ENCODE results near the gene PIK3R3.

The PIK3R3 gene

DNA sequence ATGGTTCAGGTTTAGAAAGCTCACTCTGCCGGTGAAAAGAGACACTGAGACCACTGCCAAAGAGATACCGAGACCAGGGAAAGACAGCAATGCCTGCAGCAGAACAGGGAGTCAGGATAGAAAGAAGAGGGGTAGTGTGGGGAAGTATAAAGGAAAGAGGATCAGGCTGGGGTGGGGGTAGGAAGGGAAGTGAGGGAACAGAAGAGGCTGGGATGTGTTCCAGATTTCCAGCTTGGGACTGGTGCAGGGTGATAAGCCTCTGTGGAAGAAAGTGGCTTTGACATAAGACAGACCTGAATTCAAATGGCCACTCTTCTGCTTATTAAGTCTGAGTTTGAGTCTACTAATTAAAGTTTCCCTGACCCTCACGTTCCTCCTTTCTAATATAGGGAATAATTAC, 105.9 kb downstream of the PIK3R3 start:
- no peak for DNase-seq (ENCODE audit: low read depth in 2 of 2)

DNA sequence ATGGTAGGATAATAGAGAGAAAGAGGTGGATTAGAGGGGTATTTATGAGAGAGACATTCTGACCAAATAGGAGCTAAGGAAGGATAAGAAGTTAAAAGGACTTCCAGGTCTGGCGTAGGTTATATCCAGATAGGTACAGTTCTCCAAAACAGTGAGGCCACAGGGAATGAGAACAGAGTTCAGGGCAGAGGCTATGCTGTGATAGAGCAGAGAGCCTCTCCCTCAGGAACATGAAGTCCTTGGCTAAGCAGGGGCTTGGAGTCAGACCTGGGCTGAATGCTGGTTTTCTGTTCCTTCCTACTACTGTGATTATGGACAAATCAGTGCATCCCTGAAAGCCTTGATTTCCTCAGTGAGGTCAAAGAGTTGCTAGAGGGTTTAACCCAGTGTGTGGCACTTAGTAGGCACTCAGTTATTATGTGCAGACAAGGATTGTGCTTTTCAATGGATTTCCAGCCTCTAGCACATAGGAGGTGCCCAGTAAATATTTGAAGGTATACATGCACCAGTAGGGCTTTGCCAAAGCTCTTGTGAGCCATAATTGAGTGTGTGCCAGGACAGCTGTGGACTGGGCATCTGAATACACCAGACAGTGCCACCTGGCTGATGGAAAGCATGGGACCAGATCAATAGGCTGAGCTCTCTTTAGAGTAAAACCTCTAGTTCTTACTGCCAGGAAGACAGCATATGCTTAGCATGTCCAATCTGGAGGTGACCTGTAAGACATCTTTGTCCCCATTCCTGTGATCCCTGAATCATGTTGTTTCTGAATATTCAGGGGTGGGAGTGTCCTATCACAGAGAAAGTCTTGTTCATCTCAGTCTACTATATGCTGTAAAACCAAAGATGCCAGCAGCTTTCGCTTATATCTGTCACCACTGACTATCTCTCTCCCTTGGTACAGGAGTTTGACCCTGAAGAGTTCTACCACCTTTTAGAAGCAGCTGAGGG, 111.1 kb downstream of the PIK3R3 start:
- DNase-seq (ENCODE audit: low read depth in 2 of 2), result no peak

DNA sequence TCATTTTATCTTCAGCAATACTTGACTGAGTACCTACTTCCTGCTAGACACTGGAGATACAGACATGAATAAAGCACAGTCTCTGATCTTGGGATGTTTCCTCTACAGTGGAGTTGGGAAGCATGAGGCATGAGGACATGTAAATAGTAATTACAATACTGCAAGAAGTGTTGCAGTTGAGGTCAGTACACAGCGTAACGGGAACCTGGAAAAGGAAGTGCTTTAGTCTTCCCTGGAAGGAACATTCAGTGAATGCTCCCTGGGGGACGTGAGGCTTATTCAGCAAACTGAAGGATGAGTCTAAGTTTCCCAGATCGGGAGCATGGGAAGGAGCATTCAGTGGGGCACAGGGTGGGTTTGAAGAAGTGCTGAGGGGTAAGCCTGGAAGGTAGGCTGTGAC, 112.4 kb downstream of the PIK3R3 start:
- DNase-seq (ENCODE audit: low read depth in 2 of 2), result no peak

DNA sequence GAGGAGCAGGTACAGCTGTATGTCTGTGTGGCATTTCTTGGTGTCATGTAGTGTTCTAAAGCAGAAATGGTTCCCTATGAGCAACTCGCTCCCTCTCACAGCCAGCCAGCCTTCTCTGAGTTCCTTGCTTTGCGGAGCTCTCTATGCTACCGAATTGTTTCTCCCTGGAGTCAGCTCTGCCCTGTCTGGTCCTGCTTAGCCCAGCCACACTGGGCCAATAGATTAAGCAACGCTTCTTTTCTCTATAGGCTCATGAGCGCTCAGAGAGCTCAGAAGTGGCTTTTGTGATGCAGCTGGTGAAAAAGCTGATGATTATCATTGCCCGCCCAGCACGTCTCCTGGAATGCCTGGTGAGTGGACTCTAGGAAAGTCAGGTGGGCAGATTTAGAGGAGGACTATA, 113.1 kb downstream of the PIK3R3 start:
- DNase-seq (ENCODE audit: low read depth in 2 of 2), result no peak

DNA sequence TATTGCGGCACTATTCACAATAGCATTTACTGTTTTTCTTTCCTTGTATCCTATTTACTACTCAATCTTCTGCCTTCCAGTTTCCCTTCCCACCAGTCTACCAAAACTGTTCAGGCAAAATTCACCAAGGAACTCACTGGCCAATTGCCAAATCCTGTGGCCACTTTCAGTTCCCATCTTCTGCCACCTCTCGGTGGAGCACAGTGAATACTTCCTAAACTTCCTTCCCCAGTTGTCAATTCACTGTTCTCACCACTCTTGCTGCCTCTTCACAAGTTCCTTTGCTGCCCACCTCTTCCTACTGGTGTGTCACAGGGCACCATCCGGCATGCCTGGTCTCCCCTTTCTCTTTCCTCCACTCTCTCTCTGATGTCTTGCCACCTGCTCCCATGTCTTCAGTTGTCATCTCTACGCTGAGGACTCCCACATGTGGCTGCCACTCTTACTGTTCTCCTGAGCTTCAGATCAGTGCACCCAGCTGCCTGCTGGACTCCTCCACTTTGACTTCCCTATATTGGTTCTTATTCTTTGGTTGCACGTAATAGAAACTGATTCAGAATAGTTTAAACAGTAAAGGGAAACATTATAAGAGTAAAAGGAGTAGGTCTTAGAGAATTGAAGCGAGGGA, 114.4 kb downstream of the PIK3R3 start:
- DNase-seq (ENCODE audit: low read depth in 2 of 2), result no peak

DNA sequence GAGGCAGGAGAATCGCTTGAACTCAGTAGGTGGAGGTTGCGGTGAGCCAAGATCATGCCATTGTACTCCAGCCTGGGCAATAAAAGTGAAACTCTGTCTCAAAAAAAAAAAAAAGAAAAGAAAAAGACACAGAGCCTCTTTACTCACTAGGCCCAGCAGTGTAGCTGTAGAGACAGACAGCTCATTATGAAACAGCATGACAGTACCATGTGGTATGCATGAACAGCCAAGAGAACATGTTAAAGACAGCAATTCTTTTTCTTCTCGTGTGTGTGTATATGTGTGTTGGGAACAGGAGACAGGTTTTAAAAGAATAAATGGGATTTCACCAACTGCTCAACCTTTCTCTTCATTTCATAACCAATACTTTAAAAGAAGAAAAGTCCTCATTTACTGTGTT, 118.8 kb downstream of the PIK3R3 start:
- DNase-seq (ENCODE audit: low read depth in 2 of 2), result no peak

DNA sequence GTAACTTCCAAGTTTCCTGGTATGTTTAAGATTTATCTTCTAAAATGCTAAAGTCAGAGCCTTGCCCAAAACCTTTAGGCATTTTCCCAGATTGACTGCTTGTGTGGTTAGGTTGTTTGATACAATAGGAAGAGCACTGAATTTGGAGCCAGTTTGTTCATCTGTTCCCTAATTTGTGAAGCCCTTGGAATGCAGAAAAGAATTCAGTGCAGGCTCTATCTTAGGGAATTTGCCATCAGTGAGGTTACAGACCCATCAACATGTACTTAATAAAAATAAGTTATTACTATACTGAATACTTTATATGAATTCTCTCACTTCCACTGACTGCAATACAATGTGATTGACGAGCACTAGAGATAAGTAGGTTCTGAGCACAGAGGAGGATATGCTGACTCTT, 120.2 kb downstream of the PIK3R3 start:
- peak; percentile 26 to 33 for DNase-seq (ENCODE audit: low read depth in 2 of 2)

DNA sequence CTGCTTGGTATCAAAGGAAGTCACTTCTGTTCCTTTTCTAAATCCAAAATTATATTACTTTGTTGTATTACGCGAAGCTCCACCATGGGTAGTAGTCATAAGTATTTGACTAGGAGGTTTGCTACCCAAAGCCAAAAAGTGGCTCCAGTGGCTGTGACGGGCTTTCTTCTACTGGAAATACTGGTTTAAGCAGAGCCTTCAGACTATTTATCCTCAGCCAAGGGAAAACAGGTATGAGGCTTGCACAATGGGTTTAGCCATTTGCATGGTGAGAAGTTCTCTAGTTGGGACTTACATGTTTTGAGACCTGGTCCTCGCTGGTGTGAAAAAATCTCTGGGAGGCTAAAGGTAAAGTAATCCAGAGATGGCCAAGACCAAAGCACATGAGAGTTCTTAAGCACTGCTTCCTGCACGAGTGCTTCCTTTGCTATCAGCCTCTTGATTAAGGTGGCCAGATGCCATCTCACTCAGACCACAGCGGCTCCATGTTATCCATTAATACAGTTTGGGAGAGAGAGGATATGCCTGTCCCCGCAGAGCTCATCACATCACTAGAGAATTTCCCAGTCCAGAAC, 121.2 kb downstream of the PIK3R3 start:
- DNase-seq (ENCODE audit: low read depth in 2 of 2), result no peak

DNA sequence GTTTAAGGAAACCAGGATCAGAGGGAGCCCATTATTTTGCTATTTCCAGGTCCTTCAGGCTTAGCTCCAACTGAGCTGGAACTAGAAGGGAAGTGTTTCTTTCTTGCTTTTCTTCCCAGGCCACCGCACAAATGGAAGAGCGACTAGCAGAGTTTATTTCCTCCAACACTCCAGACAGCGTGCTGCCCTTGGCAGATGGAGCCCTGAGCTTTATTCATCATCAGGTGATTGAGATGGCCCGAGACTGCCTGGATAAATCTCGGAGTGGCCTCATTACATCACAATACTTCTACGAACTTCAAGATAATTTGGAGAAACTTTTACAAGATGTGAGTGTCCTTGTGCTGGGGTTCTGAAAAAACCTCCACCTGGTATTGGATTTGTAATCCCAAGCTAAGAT, 121.8 kb downstream of the PIK3R3 start:
- DNase-seq (ENCODE audit: low read depth in 2 of 2), result no peak

DNA sequence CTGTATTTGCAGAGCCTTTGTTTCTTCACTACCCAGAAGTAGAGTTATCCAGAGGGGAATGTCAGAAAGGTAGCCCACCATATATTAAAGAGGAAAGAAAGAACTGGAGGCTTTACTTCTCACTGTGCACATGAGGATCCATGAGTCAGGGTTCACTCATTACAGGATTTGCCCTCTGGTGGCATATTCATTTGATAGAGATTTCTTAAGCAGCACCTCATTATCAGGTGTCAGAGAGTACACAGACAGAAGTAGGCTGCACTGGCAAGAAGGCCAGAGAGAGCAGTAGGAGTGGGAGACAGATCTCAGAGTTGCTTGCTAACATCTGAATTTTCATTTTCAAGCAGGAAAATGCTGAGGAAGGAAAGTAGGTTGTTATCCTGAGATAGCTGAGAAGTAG, 123.8 kb downstream of the PIK3R3 start:
- DNase-seq (ENCODE audit: low read depth in 2 of 2), result no peak

DNA sequence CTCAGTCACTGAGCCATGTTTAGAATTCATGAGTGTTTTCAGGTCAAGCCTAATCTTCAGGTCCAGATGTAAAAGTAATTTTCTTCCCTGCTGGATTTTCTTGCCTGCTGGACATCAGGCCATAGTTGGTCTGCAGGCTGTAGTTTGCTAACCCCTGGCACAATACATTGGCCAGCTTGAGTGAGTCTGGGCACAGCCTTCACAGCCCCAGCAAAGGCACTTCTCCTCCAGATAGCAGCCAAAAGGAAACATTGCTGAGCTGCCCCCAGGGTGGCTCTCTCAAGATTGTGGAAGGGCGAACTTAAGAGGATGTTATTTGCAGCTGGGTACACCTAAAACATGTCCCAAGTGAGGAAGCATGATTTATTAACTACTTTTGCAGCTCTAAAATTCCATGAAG, 126.8 kb downstream of the PIK3R3 start:
- no peak for DNase-seq (ENCODE audit: low read depth in 2 of 2)

DNA sequence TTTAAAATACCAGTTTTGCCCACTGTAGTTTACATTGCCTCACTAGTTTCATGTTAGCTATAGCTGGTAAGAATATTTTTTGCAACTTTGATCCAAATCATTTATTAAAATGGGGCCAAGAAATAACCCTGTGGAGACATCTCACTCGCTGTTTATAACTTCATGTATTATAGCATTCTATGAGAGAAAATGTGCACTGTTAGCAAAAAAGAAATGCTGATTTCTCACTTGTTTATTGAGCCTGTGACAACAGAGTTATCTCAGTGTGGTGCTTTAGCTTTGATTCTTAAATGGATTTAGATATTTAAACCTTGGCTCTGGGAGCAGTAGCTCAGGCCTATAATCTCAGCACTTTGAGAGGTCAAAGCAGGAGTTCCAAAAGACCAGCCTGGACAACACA, 127.9 kb downstream of the PIK3R3 start:
- DNase-seq (ENCODE audit: low read depth in 2 of 2), result no peak

DNA sequence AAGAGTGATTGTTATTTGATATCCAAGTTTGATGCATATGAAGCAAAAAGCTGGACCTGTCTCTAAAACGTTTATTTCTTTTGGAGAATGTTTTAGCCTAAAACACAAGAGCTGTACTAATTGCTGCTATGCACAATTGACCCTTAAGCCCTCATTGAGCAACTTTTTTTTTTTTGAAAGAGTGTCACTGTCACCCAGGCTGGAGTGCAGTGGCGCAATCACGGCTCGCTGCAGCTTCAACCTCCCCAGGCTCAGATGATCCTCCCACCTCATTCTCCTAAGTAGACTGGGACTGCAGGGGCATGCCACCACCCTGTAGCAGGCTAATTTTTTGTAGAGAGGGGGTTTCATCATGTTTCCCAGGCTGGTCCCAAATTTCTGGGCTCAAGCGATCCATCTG, 129.1 kb downstream of the PIK3R3 start:
- no peak for DNase-seq (ENCODE audit: low read depth in 2 of 2)

DNA sequence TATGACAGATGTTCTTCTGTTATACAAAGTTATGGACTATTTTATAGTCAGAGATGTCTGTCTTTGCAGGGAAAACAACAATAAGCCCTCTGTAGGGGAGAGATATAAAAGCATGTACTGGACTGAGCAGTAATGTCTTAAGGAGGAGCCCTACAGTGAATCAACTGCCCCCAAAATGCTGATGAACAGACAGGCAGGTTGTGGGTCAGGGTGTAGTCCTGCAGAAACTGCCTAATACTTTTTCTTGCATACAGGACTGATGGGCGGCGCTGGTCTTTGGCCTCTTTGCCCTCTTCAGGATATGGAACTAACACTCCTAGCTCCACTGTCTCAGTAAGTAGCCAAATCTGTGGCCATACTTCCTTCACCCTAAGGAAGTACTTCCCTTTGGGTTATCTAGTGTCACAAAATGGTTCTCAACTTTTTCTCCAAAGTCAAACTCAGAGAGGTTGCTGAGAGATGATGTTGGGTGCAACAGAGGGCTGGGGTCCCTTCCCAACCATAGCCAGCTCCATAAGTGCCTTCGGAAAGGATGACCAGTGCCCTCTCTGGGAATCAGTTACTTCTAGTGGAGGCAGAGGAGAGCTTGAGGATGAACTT, 129.8 kb downstream of the PIK3R3 start:
- no peak for DNase-seq (ENCODE audit: low read depth in 2 of 2)

DNA sequence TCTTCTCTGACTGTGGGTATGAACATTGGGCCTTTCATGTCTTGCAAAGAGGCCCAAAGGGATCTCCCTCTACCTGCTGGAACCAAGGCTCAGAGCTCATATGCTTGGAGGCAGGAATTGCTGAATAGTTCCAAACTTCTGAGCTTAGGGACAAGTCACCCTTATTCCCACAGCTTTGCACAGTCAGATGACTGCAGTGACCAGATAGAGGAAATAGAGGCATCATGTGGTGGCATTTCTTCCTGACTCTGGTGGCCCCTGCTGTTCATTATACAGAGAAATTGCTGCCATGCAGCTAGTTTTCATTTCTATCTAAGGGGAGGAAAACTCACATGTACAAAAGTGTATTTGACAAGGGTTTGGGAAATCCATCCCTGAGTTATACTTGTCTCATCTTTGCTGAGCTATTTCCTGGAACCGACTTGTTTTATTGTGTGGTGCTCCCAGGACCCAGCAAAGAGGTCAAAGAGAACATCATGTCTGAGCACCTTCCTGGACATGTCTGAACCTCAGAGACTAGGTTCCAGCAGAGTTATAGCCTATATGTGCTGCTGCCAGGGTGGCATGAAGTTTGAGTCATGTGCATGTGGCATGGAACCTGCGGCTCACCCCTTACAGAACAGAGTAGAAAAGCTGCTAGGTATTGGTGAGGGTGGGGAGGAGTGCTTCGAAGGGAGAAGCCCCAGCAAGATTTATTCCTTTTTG, 131.2 kb downstream of the PIK3R3 start:
- DNase-seq (ENCODE audit: low read depth in 2 of 2), result no peak

DNA sequence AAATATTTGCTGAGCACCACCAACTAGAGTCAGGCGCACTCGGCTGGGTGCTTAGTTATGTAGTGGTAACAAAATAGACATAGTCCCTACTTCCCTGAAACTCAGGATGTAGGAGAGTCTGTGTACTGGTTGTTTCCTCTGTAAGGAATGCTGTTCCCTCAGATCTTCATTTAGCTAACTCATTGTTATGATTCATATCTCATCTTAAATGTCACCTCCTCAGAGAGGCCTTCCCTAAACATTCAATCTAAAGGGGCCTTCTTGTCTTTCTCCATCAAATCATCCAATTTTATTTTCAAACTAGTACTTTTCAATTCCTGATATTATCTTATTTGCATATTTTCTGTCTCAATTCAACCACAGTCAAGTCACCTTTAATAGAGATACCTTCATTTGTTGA, 132.9 kb downstream of the PIK3R3 start:
- no peak for DNase-seq (ENCODE audit: low read depth in 2 of 2)

DNA sequence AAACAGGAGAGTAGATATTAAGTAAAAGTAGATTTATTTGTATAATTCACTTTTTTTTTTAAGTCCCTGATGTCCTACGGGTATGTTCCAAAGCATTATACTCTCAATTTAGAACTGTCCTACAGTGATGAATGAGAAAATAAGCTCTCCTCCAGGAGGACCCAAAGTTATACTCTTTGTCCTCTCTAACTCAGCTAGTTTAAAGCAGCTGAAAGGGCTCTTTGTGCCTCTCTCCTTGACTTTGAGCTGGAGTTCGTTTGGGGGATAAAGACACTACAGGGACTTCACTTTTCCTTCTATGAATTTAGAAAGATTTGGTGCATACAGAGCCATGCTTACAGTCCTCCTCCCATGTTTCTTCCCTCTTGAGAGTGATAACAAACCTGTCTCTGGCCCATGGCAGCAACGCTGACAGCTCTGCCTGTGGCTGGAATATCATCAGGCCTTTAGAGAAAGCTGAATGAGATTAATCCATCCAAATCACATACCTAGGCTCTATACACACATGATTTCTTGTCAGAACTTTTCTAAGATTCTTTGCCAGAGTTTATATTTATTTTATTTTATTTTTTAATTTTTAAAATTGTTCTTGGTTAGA, 134.3 kb downstream of the PIK3R3 start:
- no peak for DNase-seq (ENCODE audit: low read depth in 2 of 2)

DNA sequence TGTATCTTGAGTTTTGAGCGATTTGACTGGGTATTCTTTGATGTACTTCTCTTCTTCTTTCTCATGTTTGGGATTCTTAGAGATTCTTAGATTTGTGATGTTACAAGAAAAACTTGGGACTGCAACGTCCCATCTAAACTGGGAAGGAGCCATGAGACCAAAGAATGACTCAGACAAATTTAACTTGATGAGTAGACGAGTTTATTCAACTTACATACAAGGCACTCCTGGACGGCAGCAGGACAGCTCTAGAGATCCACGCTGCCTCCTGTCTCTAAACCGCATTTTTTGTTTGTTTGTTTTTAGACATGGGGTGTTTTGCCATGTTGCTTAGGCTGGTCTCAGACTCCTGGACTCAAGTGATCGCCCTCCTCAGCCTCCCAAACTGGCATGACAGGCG, 137.1 kb downstream of the PIK3R3 start:
- DNase-seq (ENCODE audit: low read depth in 2 of 2), result no peak

DNA sequence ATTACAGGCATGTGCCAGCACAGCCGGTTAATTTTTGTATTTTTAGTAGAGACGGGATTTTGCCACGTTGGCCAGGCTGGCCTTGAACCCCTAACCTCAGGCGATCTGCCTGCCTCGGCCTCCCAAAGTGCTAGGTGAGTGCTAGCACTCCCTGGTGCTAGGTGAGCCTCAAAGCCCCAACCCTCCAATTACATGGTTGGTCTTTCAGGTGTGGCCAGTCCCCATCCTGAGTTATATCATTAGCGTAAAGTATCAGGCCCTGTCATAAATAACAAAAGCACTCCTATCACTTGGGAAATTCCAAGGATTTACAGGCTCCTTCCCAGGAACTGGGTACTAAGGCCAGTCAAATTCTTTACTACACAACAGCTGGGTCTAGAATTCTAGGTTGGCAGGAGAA, 138.0 kb downstream of the PIK3R3 start:
- no peak for DNase-seq (ENCODE audit: low read depth in 2 of 2)
